HCT116 (cell line): ENCODE data around the gene ESRP2. TPM values are rescaled to one million over a fixed set of nuclear protein-coding genes. Genes with fewer than 3 reads are reported as not detected.

Source experiments
- ATAC-seq: fragments of 200-7000 bp; cut with Tn5 transposase; 2 replicates; pipeline ENCODE4 v1.9.1; 2020; ENCODE audit warnings: mild to moderate bottlenecking, moderate library complexity
- BruUV-seq: library from RNA; stranded (reverse); fragments of 400-500 nt; replicated peaks from 2 replicates; lab custom pipeline; 2021; lab: Mats Ljungman, UMichigan
- CTCF ChIA-PET: fragments of 300-600 bp; sonication (Branson Sonifier 250); formaldehyde crosslinking; loops from one replicate; lab custom pipeline; 2021; ENCODE audit warnings: antibody characterized with exemption; lab: Charles Lee
- POLR2A ChIA-PET: fragments of 300-600, 350-600 bp; sonication (Branson Sonifier 250); formaldehyde crosslinking; loops from one replicate; lab custom pipeline; 2021; ENCODE audit warnings: antibody characterized with exemption; lab: Charles Lee
- RAD21 ChIA-PET, 2 experiments: fragments of 300-600 bp; sonication (Branson Sonifier 250); formaldehyde crosslinking; loops; one replicate each; lab custom pipeline; 2023; ENCODE audit warnings: low total read pairs in 2 of 2; ENCODE audit not compliant: uncharacterized antibody in 2 of 2, unreplicated experiment in 2 of 2, low non-redundant PET in 1 of 2; lab: Charles Lee
- DNase-seq: peaks from one replicate; pipeline ENCODE4 v3.0.0-alpha.2; 2010; ENCODE audit warnings: low read depth, low spot score
- H2AFZ ChIP-seq: fragments of 200-600 bp; shearing (Covaris generic), sonication (generic); 2 replicates; pipeline ENCODE4 v1.6.1; 2017; ENCODE audit warnings: low read depth, mixed run types, mixed read lengths, antibody characterized with exemption, low read length; ENCODE audit not compliant: poor library complexity, severe bottlenecking
- H3K27ac ChIP-seq: 2 replicates; pipeline ENCODE4 v1.5.1; 2012; ENCODE audit warnings: low read depth, low read length
- H3K27me3 ChIP-seq: fragments of 200-600 bp; sonication (generic); 2 replicates; pipeline ENCODE4 v1.6.1; 2016; ENCODE audit warnings: mixed run types, low read length, mixed read lengths; ENCODE audit not compliant: insufficient read depth
- H3K36me3 ChIP-seq, 2 experiments: fragments of 200-500 bp in 1 of 2; fragments of 200-600 bp in 1 of 2; sonication (Bioruptor generic) in 1 of 2; sonication (generic) in 1 of 2; 2 replicates each; pipeline versions ENCODE4 v1.5.1 to v1.6.1; 2014 to 2016; ENCODE audit warnings: low read length in 2 of 2, inconsistent platforms in 1 of 2, mixed read lengths in 1 of 2, mixed run types in 1 of 2; ENCODE audit not compliant: insufficient read depth in 2 of 2, control insufficient read depth in 1 of 2
- H3K4me1 ChIP-seq, 2 experiments: fragments of 200-600 bp in 1 of 2; sonication (generic) in 1 of 2; 2 replicates each; pipeline versions ENCODE4 v1.5.1 to v1.6.1; 2012 to 2017; ENCODE audit warnings: low read length in 2 of 2, inconsistent platforms in 1 of 2, mild to moderate bottlenecking in 1 of 2, mixed read lengths in 1 of 2, mixed run types in 1 of 2, moderate library complexity in 1 of 2; ENCODE audit not compliant: insufficient read depth in 2 of 2, control insufficient read depth in 1 of 2
- H3K4me2 ChIP-seq: fragments of 200-600 bp; sonication (generic); 2 replicates; pipeline ENCODE4 v1.6.1; 2017; ENCODE audit warnings: mixed run types, low read length, mixed read lengths
- H3K4me3 ChIP-seq, 2 experiments: fragments of 200-600 bp in 1 of 2; sonication (generic) in 1 of 2; replicated peaks in 1 of 2; 2 replicates each; pipeline ENCODE4 v1.5.1; 2011 to 2016; ENCODE audit warnings: low read length in 2 of 2, control low read depth in 1 of 2, low read depth in 1 of 2, mild to moderate bottlenecking in 1 of 2, mixed read lengths in 1 of 2, mixed run types in 1 of 2
- H3K79me2 ChIP-seq: fragments of 200-600 bp; sonication (generic); 2 replicates; pipeline ENCODE4 v1.6.1; 2017; ENCODE audit warnings: mild to moderate bottlenecking, mixed run types, low read length, moderate library complexity, mixed read lengths; ENCODE audit not compliant: insufficient read depth
- H3K9ac ChIP-seq: fragments of 200-600 bp; sonication (generic); 2 replicates; pipeline ENCODE4 v1.6.1; 2016; ENCODE audit warnings: low read length, mixed read lengths
- H3K9me2 ChIP-seq: fragments of 200-600 bp; sonication (generic), shearing (Covaris generic); 2 replicates; pipeline ENCODE4 v1.6.1; 2017; ENCODE audit warnings: mixed run types, mild to moderate bottlenecking, moderate library complexity; ENCODE audit not compliant: insufficient read depth
- H3K9me3 ChIP-seq, 2 experiments: fragments of 200-500 bp in 1 of 2; fragments of 200-600 bp in 1 of 2; sonication (Bioruptor generic) in 1 of 2; sonication (generic) in 1 of 2; 2 replicates each; pipeline ENCODE4 v1.6.1; 2014 to 2017; ENCODE audit warnings: low read length in 2 of 2, mixed read lengths in 2 of 2, inconsistent platforms in 1 of 2, low read depth in 1 of 2, mild to moderate bottlenecking in 1 of 2, mixed run types in 1 of 2, moderate library complexity in 1 of 2; ENCODE audit not compliant: control insufficient read depth in 1 of 2, insufficient read depth in 1 of 2
- H4K20me1 ChIP-seq: fragments of 200-600 bp; sonication (generic), shearing (Covaris generic); 2 replicates; pipeline ENCODE4 v1.6.1; 2017; ENCODE audit warnings: mixed run types, mild to moderate bottlenecking, moderate library complexity; ENCODE audit not compliant: insufficient read depth
- CEBPB ChIP-seq: IDR thresholded peaks from 2 replicates; pipeline ENCODE4 v1.6.1; 2012; ENCODE audit warnings: low read depth
- EGR1 ChIP-seq: IDR thresholded peaks from 2 replicates; pipeline ENCODE4 v1.6.1; 2012; ENCODE audit warnings: low read depth
- ELF1 ChIP-seq: IDR thresholded peaks from 2 replicates; pipeline ENCODE4 v1.6.1; 2012; ENCODE audit warnings: low read depth, borderline replicate concordance
- EZH2 ChIP-seq: fragments of 200-600 bp; sonication (generic); IDR thresholded peaks from 2 replicates; pipeline ENCODE4 v1.6.1; 2017; ENCODE audit warnings: antibody characterized with exemption, mixed run types
- EZH2phosphoT487 ChIP-seq: fragments of 200-600 bp; IDR thresholded peaks from 2 replicates; pipeline ENCODE4 v1.6.1; 2018; ENCODE audit warnings: antibody characterized with exemption, borderline replicate concordance
- FOSL1 ChIP-seq: IDR thresholded peaks from 2 replicates; pipeline ENCODE4 v1.6.1; 2012; ENCODE audit warnings: low read depth
- JUND ChIP-seq: IDR thresholded peaks from 2 replicates; pipeline ENCODE4 v1.6.1; 2012
- MAX ChIP-seq: IDR thresholded peaks from 2 replicates; pipeline ENCODE4 v1.6.1; 2012
- POLR2A ChIP-seq: IDR thresholded peaks from 2 replicates; pipeline ENCODE4 v1.7.0; 2011; ENCODE audit warnings: borderline replicate concordance; ENCODE audit not compliant: insufficient read depth, insufficient read length; ENCODE audit errors: extremely low read depth
- POLR2AphosphoS5 ChIP-seq: IDR thresholded peaks from 2 replicates; pipeline ENCODE4 v1.6.1; 2011; ENCODE audit warnings: mild to moderate bottlenecking, low read depth, low read length, moderate library complexity
- RAD21 ChIP-seq: IDR thresholded peaks from 2 replicates; pipeline ENCODE4 v1.6.1; 2012; ENCODE audit warnings: low read depth, mild to moderate bottlenecking
- SP1 ChIP-seq: IDR thresholded peaks from 2 replicates; pipeline ENCODE4 v1.6.1; 2012; ENCODE audit warnings: low read depth
- SRF ChIP-seq: IDR thresholded peaks from 2 replicates; pipeline ENCODE4 v1.6.1; 2012; ENCODE audit warnings: low read depth
- TCF7L2 ChIP-seq: IDR thresholded peaks from 2 replicates; pipeline ENCODE4 v1.7.0; 2011; ENCODE audit warnings: borderline replicate concordance, inconsistent platforms; ENCODE audit not compliant: insufficient read depth, insufficient read length; ENCODE audit errors: extremely low read depth
- ZBTB33 ChIP-seq: IDR thresholded peaks from 2 replicates; pipeline ENCODE4 v1.6.1; 2011; ENCODE audit warnings: mild to moderate bottlenecking, low read length, moderate library complexity; ENCODE audit not compliant: insufficient replicate concordance; ENCODE audit errors: extremely low read depth
- ZFX ChIP-seq: fragments of 450-650 bp; IDR thresholded peaks from 2 replicates; pipeline ENCODE4 v1.6.1; 2017
- ZNF274 ChIP-seq: fragments of 200-500 bp; sonication (Bioruptor generic); IDR thresholded peaks from 2 replicates; pipeline ENCODE4 v1.6.1; 2014; ENCODE audit warnings: mild to moderate bottlenecking, low read depth, low read length, inconsistent platforms
- intact Hi-C: fragments of 100-400 bp; cut with micrococcal nuclease; formaldehyde crosslinking; loops from 2 replicates; pipeline ENCODE4 v1.10.0; 2022
- total RNA-seq: library from RNA; stranded (reverse); gene quantifications from one replicate; pipeline ENCODE4 v1.2.1, GENCODE V29; 2021; ENCODE audit not compliant: unreplicated experiment

ESRP2 gene
- total RNA-seq, 1 experiment from 2014 or later = 42.5 TPM

- H3K4me3 ChIP-seq = no peak overlapping the region
- H3K4me2 ChIP-seq = no peak overlapping the region
- no peak overlapping the region for H2AFZ ChIP-seq
- intact Hi-C loops = no loop called here
- DNase-seq (no peak), ATAC-seq (no peak)
- RAD21 ChIA-PET = no interaction called here
- H3K4me1 ChIP-seq = peaks cover 0 to under 1% of the 10 kb centered on the region in 2 experiments; a peak in 1 of 4 replicates
- BruUV-seq = no TSS peak
- H3K79me2 ChIP-seq = peaks cover 8% of the 10 kb centered on the region; the same call in 1 of the 2 replicates
- no peaks in the 10 kb centered on the region for H4K20me1 ChIP-seq
- H3K9me3 ChIP-seq = no peaks in the 10 kb centered on the region
- POLR2A ChIA-PET = interaction anchor here (1.3 kb wide), 1 partner anchor 15 kb away, joined by 3 read pairs; no protein-coding TSS in a partner anchor
- H3K36me3 ChIP-seq = peaks cover 0 to 2% of the 10 kb centered on the region in 2 experiments; a peak in 2 of 4 replicates
- CTCF ChIA-PET = interaction anchor here (3.4 kb wide), 1 partner anchor 10 kb away, joined by 16 read pairs; the partner anchor contains the start of gene SLC7A6
- no peak overlapping the region for H3K27ac ChIP-seq
- H3K27me3 ChIP-seq = no peaks in the 10 kb centered on the region
- no peak for TF ChIP-seq EZH2phosphoT487
- no peak for TF ChIP-seq EZH2
- TF ChIP-seq EGR1 = no peak
- no peak for TF ChIP-seq MAX
- no peak for TF ChIP-seq RAD21
- TF ChIP-seq ZFX = no peak
- TF ChIP-seq CEBPB = no peak
- no peak for TF ChIP-seq ZNF274
- no peak for TF ChIP-seq TCF7L2
- no peak overlapping the region for H3K9ac ChIP-seq
- H3K9me2 ChIP-seq = no peaks in the 10 kb centered on the region
These were observed 16.5 kb upstream of the ESRP2 start for GRCh38 chr16:68252383-68252782.

- POLR2A ChIA-PET = interaction anchor here (0.6 to 1.3 kb wide), 2 partner anchors 14 to 218 kb away, joined by 3 read pairs; no protein-coding TSS in a partner anchor
- intact Hi-C loops = no loop called here
- H3K36me3 ChIP-seq = peaks cover 0 to 2% of the 10 kb centered on the region in 2 experiments; a peak in 2 of 4 replicates
These were observed 15.9 kb upstream of the ESRP2 start for GRCh38 chr16:68251832-68252231.

More at GRCh38 chr16:68251832-68252231, 15.9 kb upstream of the ESRP2 start:
- no peak for ATAC-seq
- H3K79me2 ChIP-seq = peaks cover 10% of the 10 kb centered on the region; the same call in 1 of the 2 replicates
- CTCF ChIA-PET = interaction anchor here (3.4 kb wide), 1 partner anchor 11 kb away, joined by 16 read pairs; the partner anchor contains the start of gene SLC7A6
- H3K27me3 ChIP-seq = no peaks in the 10 kb centered on the region
- TF ChIP-seq CEBPB (no peak), POLR2AphosphoS5 (no peak), ZNF274 (no peak), FOSL1 (no peak), TCF7L2 (no peak), SRF (no peak), JUND (no peak), ZBTB33 (no peak), POLR2A (no peak), ZFX (no peak), MAX (no peak), ELF1 (no peak), SP1 (no peak), EZH2phosphoT487 (no peak)
- TF ChIP-seq, all 23 proteins: peak for 0
- peaks cover 0 to 2% of the 10 kb centered on the region in 2 experiments; a peak in 1 of 4 replicates for H3K4me1 ChIP-seq
- H4K20me1 ChIP-seq = no peaks in the 10 kb centered on the region
- no peak overlapping the region for H3K4me3 ChIP-seq
- BruUV-seq = no TSS peak
- no peaks in the 10 kb centered on the region for H3K9me3 ChIP-seq
- no peaks in the 10 kb centered on the region for H3K9me2 ChIP-seq
- H3K27ac ChIP-seq = no peak overlapping the region
- no peak overlapping the region for H2AFZ ChIP-seq
- RAD21 ChIA-PET = no interaction called here
- DNase-seq = no peak
- no peak overlapping the region for H3K9ac ChIP-seq
- no peak overlapping the region for H3K4me2 ChIP-seq
